CD4-positive, alpha-beta T cell treated with Interleukin-4 for 4 hours (primary cell): ENCODE results near the gene ZNF180.
"Not testable (repeated sequence)": the region's sequence is repeated elsewhere in the genome, so short reads cannot be mapped to it uniquely, and the experiment has no call there.

Experiments
- DNase-seq: peaks from one replicate; pipeline ENCODE4 v3.0.0-alpha.2; 2020

The ZNF180 gene

DNA sequence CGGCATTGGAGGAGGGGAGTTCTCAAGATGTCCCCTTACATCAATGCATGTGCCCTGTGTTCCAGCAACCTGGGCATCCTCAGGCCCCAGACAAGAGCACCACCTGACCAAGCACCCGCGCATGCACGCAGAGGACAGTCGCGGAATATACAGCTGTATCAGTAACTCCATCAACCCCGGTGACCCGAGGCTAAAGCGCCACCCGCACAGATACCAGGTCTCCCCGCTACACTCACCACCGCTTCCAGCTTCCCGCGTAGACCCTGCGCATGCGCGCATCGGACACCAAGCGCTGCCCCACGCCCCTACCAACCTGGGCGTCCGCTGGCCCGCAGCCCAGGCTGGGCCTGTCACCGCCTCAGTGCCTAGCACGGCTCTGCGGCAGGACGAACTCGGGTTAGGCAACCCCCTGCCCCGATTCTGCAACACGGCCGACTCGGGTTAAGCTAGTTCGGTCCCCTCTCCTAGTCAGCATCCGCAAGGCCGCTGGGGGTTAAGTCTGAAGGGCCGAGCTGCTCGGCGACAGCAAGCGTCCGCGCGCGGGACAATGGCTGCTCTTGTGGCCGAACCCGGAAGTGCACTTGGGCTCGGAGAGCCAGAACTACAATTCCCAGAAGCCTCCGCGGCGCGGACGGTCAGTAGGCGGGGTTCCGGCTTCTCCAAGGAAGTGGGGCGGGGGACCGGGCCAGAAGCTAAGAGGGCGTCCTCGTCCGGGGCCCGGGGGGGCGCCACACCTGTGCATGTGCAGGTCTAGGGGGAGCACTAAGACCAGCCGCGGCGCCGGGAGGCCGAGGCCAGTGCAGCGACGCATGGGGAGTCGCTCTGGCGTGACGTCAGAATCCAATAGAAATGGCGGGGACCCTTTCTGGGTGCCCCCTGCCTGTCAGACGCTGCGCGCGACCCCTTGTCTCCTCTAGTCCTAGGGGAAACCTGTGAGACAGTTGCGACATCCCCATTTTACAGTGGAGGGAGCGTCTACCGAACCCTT is at the start of gene ZNF180:
TSS of gene ZNF180 (minus strand) at position 561 of the 988 bp plus-strand sequence. CDS start 3,188 bp downstream, outside the sequence.
- peak; percentile 93 for DNase-seq

GRCh38 chr19:44549507-44549906 is 49.2 kb upstream of the ZNF180 start:
- no peak for DNase-seq

- DNase-seq = no peak
Measured at GRCh38 chr19:44548736-44549135, 48.4 kb upstream of the ZNF180 start.

GRCh38 chr19:44544031-44544430 is 43.7 kb upstream of the ZNF180 start:
- DNase-seq = no peak

GRCh38 chr19:44542671-44543070 is 42.3 kb upstream of the ZNF180 start:
- DNase-seq = no peak

- DNase-seq = no peak
Measured at GRCh38 chr19:44540736-44541135, 40.4 kb upstream of the ZNF180 start.

- DNase-seq = no peak
Measured at GRCh38 chr19:44539991-44540390, 39.7 kb upstream of the ZNF180 start.

GRCh38 chr19:44539236-44539826 is 39.0 kb upstream of the ZNF180 start:
- DNase-seq = no peak

DNA sequence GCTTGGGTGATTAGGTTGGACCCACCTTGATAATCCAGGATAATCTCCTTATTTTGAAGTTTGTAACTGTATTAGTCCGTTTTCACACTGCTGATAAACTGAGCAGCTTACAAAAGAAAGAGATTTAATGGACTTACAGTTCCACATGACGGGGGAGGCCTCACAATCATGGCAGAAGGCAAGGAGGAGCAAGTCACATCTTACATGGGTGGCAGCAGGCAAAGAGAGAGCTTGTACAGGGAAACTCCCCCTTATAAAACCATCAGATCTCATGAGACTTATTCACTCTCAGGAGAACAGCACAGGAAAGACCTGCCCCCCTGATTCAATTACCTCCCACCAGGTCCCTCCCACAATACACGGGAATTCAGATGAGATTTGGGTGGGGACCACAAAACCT is 35.0 kb upstream of the ZNF180 start:
- not testable (repeated sequence) for DNase-seq

GRCh38 chr19:44532819-44533218 is 32.5 kb upstream of the ZNF180 start:
- no peak for DNase-seq

- DNase-seq = no peak
Measured at GRCh38 chr19:44530777-44531176, 30.5 kb upstream of the ZNF180 start.

- no peak for DNase-seq
Measured at GRCh38 chr19:44529536-44529935, 29.2 kb upstream of the ZNF180 start, which contains the start of gene CEACAM20. TSS of gene CEACAM20 (minus strand) at chr19:44529675. CDS start at chr19:44529509, 166 bp downstream.

DNA sequence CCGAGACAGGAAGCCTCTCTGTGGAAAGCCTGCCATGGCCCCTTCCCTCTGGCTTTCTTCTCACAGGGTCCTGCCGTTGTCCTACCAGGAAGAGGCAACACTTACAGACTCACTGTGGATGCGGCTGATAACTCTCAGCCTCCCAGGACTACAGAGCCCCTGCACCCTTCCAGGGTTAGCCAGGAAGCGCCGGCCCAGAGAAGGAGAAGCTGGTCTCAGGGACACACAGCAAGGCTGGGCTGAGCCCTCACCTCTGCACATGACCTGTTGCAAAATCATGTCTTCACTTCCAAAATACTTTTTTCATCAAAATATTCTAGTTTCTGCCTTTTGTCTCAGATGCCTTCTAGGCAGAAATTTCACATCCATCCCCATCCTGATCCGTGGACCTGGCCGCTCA is 27.2 kb upstream of the ZNF180 start:
- no peak for DNase-seq

DNA sequence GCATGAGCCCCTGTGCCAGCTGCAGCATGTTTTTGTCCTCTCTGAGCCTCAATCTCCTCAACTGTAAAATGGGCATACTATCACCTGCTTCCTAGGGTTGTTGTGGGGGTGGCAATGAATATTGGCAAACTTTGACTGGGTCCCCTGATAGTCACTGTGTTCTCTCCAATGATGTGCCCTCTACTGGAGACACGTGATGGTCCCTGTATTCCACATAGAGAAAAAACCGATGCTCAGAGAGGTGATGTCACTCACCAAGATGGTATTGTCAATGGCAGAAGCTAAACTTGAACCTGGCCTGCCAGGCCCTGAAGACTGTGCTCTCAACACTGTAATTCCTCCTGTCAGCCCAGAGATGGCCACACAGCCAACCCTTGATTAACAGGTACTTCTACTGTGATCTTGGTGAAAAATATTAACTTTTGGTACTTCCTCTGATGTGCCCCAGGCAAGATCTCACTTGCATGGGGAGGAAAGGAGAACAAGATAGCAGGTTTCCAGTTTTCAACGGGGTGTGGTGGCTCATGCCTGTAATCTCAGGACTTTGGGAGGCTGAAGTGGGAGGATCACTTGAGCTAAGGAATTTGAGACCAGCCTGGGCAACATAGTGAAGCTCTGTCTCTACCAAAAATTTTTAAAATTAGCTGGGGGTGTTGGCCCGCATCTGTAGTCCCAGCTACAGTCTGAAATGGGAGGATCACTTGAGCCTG is 25.6 kb upstream of the ZNF180 start:
- DNase-seq = no peak

GRCh38 chr19:44521370-44521769 is 21.0 kb upstream of the ZNF180 start:
- no peak for DNase-seq

- no peak for DNase-seq
Measured at GRCh38 chr19:44517146-44517545, 16.8 kb upstream of the ZNF180 start.

DNA sequence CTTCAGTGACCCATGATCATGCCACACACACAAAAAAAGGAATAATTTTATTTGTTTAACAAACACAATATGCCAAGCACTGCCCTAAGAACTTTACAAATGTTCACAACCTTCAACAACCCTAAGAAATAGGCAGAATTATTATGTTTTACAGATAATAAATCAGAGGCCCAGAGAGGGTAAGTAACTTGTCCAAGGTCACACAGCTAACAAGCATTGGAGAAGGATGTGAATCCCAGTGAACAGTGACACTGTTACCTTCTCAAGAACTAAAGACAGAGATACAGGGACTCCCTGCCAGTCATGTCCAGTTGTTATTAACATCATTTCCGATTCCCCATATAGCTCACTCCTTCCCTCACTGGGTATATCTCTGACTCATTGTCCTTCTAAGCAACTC is 15.6 kb upstream of the ZNF180 start:
- no peak for DNase-seq

GRCh38 chr19:44515031-44515430 is 14.7 kb upstream of the ZNF180 start:
- no peak for DNase-seq

DNA sequence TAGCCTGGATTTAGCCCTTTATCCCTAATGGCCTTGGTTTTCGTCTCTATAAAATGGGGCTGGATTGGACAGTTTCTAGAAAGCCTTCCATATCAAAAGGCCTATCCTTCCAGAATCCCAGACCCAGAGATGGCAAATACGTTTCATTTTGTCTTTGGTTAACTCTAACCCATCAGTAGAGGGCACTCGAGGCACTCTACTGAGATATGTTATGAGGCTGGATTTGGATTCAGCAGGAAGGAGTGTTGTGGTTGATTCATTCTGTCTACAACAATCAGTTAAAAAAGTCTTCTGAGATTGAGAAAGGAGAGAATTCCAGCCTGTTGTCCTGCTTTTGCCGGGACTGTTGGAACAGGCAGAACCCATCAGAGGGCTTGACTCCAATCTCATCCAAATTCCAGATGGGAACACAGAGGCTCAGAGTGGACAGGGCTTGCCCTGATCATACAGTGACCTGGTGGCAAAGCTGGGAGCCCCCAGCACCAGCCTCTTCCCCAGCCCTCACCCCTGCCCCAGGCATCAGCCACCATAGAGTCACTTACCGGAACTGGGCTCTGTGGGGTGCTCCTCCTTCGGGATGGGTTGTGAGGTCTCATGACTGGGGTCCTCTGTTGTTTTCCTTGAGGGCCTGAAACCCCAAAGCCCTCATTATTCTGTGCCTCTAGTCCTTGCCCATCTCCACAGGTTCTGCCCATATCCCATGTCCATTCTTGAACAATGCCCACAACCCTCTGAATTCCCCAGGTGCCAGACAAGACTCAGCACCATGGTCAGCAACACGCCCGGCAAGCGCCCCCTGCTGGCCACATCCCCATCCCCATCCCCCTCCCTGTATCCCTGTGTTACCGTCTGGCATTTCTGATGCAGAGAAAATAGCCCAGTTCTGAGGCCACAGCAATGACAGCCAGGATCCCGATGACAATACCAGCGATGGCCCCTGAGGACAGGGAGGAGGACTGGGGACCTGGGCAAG is 12.3 kb upstream of the ZNF180 start:
- no peak for DNase-seq

- DNase-seq = no peak
Measured at GRCh38 chr19:44509478-44509877, 9.2 kb upstream of the ZNF180 start.

DNA sequence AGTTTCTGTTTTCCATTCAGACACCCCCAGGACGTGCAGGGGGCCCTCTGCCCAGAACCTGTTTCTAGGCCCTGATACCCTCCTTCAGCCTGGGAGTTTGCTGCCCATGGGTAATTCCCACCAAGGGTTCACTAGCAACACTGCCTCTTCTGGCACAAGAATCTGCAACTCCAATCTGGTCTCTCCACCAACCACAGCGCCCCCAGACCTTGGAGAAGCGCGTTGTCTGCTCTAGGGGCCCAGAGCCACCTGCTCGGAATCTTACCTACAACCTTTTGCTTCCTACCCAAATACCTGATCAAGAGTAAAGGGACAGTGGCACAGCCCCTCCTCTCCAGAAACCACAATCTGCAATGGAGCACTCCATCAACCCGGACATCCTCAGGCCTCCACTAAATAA is 763 bp downstream of the ZNF180 start:
- DNase-seq = no peak

DNA sequence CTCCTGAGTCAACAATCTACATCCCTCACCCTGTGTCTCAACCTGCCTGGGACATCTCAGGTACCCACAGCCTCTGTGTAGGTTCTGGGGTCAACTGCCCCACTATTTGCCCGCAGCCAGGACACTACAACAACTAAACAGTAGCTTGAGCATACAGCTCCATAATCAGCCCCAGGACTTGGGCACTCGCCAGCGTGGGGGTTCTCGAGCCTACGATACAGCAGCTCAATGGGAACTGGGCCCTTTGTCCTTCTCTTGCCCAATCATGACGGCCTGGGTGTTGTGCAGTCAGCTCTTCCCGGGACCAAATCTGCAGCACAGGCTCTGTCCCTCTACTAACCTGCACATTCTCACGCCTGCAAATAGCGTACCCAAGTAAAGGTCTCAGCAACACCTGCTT is 1.3 kb downstream of the ZNF180 start:
- no peak for DNase-seq
